Thyroid gland (tissue), 4 donors: Measurements from ENCODE around the gene ZNF562. TPM values are rescaled to one million over a fixed set of nuclear protein-coding genes. Genes with fewer than 3 reads are reported as not detected.

Experiments
- DNase-seq, 2 donors: peaks; one replicate each; pipeline ENCODE4 v3.0.0-alpha.2; 2019
- H3K27ac ChIP-seq, 3 donors: fragments of 200-600 bp; sonication (generic); 1 replicate in 2 of 3; 2 replicates in 1 of 3; pipeline ENCODE4 v1.5.1; 2016 to 2019; ENCODE audit warnings: mild to moderate bottlenecking in 1 of 3, moderate library complexity in 1 of 3
- H3K27me3 ChIP-seq: fragments of 200-600 bp; sonication (generic); one replicate; pipeline ENCODE4 v1.5.1; 2019
- H3K36me3 ChIP-seq, 2 donors: fragments of 200-600 bp; sonication (generic); one replicate each; pipeline ENCODE4 v1.5.1; 2016 to 2019
- H3K4me1 ChIP-seq, 2 donors: fragments of 200-600 bp; sonication (generic); one replicate each; pipeline ENCODE4 v1.5.1; 2017 to 2019
- H3K4me3 ChIP-seq, 3 donors: fragments of 200-600 bp; sonication (generic); replicated peaks in 1 of 3; 1 replicate in 2 of 3; 2 replicates in 1 of 3; pipeline ENCODE4 v1.5.1; 2016; ENCODE audit warnings: mild to moderate bottlenecking in 1 of 3
- H3K9me3 ChIP-seq: fragments of 200-600 bp; sonication (generic); one replicate; pipeline ENCODE4 v1.5.1; 2017
- POLR2A ChIP-seq, 2 donors: fragments of 450-650 bp; IDR thresholded peaks; one replicate each; pipeline ENCODE4 v1.6.1; 2017; ENCODE audit warnings: antibody characterized with exemption in 2 of 2, mild to moderate bottlenecking in 2 of 2, moderate library complexity in 1 of 2
- whole genome bisulfite sequencing, 2 donors: methylation state at CpG; one replicate each; pipeline ENCODE4 v1.1.5; 2017; 5-methylcytosine and 5-hydroxymethylcytosine counted together
- intact Hi-C: fragments of 100-400 bp; cut with DNase I; formaldehyde crosslinking; loops from one replicate; pipeline ENCODE4 v1.15.1; 2023
- total RNA-seq, 4 donors: library from RNA; depleted of rRNA; stranded (reverse); fragments of >200 nt; gene quantifications; one replicate each; pipeline ENCODE4 v1.2.3, GENCODE V29; 2016
- TF ChIP-seq, protein P1 (sequence below), 6 experiments: fragments of 200-600 bp in 3 of 6; fragments of 450-650 bp in 3 of 6; sonication (generic) in 3 of 6; IDR thresholded peaks; one replicate each; pipeline ENCODE4 v1.5.1; 2016 to 2019; ENCODE audit warnings: antibody characterized with exemption in 6 of 6, mild to moderate bottlenecking in 2 of 6, inconsistent platforms in 1 of 6, moderate library complexity in 1 of 6

Gene ZNF562
- total RNA-seq, 4 donors from 2014 or later, result 27.6 to 38.7 (median 29.8) TPM

DNA sequence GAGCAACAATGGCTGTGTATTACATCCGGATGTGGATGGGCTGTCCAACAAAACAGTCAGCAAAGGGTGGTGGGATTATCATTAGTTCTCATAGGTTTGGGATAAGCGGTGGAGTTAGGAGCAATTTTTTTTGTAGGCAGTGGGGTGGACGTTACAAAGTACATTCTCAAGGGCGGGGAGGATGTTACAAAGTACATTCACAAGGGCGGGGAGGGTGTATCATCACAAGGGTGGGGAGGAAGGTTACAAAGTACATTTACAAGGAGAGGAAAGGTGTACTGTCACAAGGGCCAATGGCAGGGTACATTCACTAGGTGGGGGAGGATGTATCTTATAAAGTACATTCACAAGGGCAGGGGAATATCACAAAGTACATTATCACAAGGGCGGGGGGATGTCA is 33.1 kb downstream of the ZNF562 start:
- Histone ChIP-seq H3K27me3 (no peaks in the 10 kb centered on the region), H3K4me3 (no peak overlapping the region), H3K27ac (no peak overlapping the region), H3K4me1 (no peaks in the 10 kb centered on the region), H3K9me3 (no peaks in the 10 kb centered on the region), H3K36me3 (no peaks in the 10 kb centered on the region)
- TF ChIP-seq, protein P1, sequence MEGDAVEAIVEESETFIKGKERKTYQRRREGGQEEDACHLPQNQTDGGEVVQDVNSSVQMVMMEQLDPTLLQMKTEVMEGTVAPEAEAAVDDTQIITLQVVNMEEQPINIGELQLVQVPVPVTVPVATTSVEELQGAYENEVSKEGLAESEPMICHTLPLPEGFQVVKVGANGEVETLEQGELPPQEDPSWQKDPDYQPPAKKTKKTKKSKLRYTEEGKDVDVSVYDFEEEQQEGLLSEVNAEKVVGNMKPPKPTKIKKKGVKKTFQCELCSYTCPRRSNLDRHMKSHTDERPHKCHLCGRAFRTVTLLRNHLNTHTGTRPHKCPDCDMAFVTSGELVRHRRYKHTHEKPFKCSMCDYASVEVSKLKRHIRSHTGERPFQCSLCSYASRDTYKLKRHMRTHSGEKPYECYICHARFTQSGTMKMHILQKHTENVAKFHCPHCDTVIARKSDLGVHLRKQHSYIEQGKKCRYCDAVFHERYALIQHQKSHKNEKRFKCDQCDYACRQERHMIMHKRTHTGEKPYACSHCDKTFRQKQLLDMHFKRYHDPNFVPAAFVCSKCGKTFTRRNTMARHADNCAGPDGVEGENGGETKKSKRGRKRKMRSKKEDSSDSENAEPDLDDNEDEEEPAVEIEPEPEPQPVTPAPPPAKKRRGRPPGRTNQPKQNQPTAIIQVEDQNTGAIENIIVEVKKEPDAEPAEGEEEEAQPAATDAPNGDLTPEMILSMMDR (IDR thresholded peaks at IDR 0.05), result no peak
- TF ChIP-seq POLR2A (IDR thresholded peaks at IDR 0.05), result no peak
- WGBS, 2 donors, result 93 to 97% methylated on average over 6 of the region's 6 CpGs
- intact Hi-C loops, result no loop called here
- DNase-seq, result no peak

DNA sequence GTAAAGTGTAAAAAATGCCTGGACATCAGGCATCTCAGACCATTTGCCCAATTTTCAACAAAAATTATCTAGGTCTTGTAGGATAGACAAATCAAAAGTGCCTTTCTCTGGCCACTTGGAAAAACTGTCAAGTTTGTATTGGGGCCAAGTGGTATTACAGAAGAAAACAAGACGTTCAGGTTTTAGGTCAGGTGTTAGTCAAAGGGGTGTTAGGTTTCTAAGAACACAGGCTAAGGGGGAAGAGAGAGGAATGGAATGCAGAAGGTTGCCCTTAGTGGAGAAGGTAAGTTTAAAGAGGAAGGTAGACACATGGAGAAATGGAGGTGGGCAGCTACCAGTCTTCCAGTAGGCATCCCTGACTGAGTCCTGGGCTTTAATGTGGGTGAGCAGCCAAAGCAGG is 33.9 kb downstream of the ZNF562 start:
- WGBS, 2 donors, result 26 to 30% methylated on average over 1 of the region's 1 CpG
- Histone ChIP-seq H3K4me1 (no peaks in the 10 kb centered on the region), H3K27me3 (no peaks in the 10 kb centered on the region), H3K9me3 (no peaks in the 10 kb centered on the region), H3K27ac (no peak overlapping the region), H3K4me3 (no peak overlapping the region), H3K36me3 (no peaks in the 10 kb centered on the region)
- no peak for TF ChIP-seq POLR2A (IDR thresholded peaks at IDR 0.05)
- TF ChIP-seq, protein P1 (IDR thresholded peaks at IDR 0.05), result no peak
- DNase-seq, result no peak
- intact Hi-C loops, result no loop called here

DNA sequence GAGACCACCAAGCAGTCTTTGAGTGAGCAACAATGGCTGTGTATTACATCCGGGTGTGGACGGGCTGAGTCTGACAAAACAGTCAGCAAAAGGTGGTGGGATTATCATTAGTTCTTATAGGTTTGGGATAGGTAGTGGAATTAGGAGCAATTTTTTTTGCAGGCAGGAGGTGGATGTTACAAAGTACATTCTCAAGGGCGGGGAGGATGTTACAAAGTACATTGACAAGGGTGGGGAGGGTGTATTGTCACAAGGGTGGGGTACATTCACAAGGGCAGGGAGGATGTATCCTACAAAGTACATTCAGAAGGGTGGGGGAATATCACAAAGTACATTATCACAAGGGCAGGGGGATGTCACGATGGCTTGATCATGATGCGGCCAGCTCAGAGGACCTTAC is 38.9 kb downstream of the ZNF562 start:
- peaks cover 0 to 13% of the 10 kb centered on the region in 2 donors for H3K36me3 ChIP-seq
- H3K27ac ChIP-seq, result no peak overlapping the region
- TF ChIP-seq, protein P1 (IDR thresholded peaks at IDR 0.05), result no peak
- no peak for TF ChIP-seq POLR2A (IDR thresholded peaks at IDR 0.05)
- no peaks in the 10 kb centered on the region for H3K4me1 ChIP-seq
- intact Hi-C loops, result no loop called here
- H3K27me3 ChIP-seq, result no peaks in the 10 kb centered on the region
- H3K9me3 ChIP-seq, result no peaks in the 10 kb centered on the region
- no peak overlapping the region for H3K4me3 ChIP-seq
- no peak for DNase-seq
- WGBS, 2 donors, result 97 to 98% methylated on average over 5 of the region's 5 CpGs

DNA sequence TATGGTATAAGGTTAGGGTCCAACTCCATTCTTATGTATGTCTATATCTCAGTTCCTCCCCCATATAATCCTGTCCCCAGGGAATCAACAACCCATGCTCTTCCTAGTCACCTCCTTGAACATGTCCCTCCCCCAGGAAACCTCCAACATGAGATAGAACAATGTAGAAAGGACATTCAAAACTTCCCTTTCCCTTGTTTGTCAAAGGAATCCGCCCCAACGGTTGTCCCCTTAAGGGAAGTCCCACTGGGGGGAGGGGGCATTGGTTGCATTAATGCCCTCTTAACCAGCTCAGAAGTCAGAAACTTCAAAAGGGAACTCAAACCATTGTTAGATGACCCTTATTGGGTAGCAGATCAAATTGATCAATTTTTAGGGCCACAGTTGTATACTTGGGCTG is 47.0 kb downstream of the ZNF562 start:
- WGBS, 2 donors, result 76 to 90% methylated on average over 2 of the region's 2 CpGs
- no peaks in the 10 kb centered on the region for H3K4me1 ChIP-seq

DNA sequence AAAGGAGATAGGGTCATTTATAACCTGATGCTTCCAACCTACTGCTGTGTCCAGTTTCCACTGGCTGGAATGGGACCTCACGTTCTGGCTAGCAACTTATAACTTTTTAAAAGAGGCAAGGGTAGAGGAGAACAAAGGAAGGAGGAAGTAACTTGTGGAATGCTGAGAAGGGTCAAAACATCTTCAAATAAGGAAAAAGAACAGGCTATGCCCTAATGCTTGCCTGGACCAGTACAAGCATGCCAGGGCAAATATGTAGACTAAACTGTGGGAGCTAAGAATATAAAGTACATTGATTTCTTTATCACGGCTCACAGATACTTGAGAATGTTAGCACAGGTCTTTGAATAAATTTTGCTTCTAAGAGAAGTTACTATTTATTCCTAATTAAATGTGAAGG is 52.4 kb downstream of the ZNF562 start:
- WGBS, 2 donors, result 77 to 80% methylated on average over 2 of the region's 2 CpGs

More for the DNA sequence above, 47.0 kb downstream of the ZNF562 start:
- intact Hi-C loops, result no loop called here
- H3K36me3 ChIP-seq, result peaks cover 0 to 7% of the 10 kb centered on the region in 2 donors
- H3K9me3 ChIP-seq, result no peaks in the 10 kb centered on the region
- no peak for DNase-seq
- H3K4me3 ChIP-seq, result no peak overlapping the region
- H3K27ac ChIP-seq, result no peak overlapping the region
- TF ChIP-seq POLR2A (IDR thresholded peaks at IDR 0.05), result no peak
- TF ChIP-seq, protein P1 (IDR thresholded peaks at IDR 0.05), result no peak
- H3K27me3 ChIP-seq, result no peaks in the 10 kb centered on the region

More for the DNA sequence above, 52.4 kb downstream of the ZNF562 start:
- DNase-seq, result no peak
- H3K4me1 ChIP-seq, result peaks cover 8 to 14% of the 10 kb centered on the region in 2 donors
- no peak overlapping the region for H3K4me3 ChIP-seq
- peaks cover 15 to 17% of the 10 kb centered on the region in 2 donors for H3K36me3 ChIP-seq
- H3K9me3 ChIP-seq, result no peaks in the 10 kb centered on the region
- TF ChIP-seq POLR2A (IDR thresholded peaks at IDR 0.05), result no peak
- TF ChIP-seq, protein P1 (IDR thresholded peaks at IDR 0.05), result no peak
- H3K27me3 ChIP-seq, result no peaks in the 10 kb centered on the region
- intact Hi-C loops, result no loop called here
- H3K27ac ChIP-seq, result no peak overlapping the region
